NCI-H146 treated with DMSO at 0.1 percent for 48 hours (cell line): ENCODE data around the gene KLK3.

Source experiments
- DNase-seq: peaks from one replicate; lab custom pipeline; 2025; ENCODE audit not compliant: unreplicated experiment; lab: John Stamatoyannopoulos, UW

The KLK3 gene

DNA sequence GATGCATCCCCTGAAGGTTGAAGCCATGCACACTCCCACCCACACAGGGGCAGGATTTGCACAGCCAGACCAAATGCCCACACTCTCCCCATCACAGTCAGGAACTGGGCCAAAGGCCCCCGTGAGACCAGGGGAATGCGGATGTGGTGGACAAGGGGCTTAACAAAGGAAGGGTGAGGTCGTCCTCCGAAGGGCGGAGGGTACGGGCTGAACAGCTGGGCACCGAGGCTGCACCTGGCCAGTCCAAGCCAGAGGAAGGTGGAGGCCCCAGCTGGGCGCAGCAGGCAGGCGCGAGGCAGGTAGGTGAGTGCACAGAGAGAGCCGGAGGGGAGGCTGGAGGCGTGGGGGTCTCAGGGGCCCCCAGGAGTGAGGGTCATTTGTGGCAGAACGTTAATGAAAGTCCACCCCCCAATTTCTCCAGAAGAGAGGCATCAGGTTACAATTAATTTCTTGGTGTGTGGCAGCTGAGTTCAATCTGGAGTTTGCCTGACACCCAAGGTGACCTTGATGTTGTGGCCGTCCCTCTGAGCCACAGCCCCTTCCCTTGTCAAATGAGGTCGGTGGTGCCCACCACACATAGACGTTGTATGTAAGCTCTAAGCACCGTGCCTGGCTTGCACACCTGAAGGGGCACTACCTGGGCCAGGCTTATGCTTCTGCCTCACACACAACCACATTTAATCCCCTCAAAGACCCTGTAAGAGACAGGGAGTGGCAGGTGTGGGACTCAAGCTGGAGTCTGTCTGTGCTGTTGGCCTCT, 24.3 kb upstream of the KLK3 start:
- peak; percentile 32 for DNase-seq

DNA sequence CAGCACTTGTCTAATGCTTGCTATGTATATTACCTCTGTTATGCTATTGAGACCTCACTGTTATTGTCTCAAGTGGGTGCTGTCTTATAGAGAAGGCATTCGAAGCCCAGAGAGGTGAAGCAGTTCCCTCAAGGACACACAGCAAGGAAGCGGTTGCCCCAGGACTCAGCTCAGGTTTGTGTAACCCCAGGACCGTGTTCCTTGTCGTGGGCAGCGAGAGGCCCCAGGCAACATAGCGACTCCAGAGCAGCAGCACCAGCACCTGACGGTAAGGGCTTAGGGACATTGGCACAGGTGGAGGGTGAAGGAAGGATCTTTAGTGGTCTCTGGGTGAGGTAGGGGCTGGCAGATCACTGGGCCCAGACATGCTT, 23.7 kb upstream of the KLK3 start:
- no peak for DNase-seq

DNA sequence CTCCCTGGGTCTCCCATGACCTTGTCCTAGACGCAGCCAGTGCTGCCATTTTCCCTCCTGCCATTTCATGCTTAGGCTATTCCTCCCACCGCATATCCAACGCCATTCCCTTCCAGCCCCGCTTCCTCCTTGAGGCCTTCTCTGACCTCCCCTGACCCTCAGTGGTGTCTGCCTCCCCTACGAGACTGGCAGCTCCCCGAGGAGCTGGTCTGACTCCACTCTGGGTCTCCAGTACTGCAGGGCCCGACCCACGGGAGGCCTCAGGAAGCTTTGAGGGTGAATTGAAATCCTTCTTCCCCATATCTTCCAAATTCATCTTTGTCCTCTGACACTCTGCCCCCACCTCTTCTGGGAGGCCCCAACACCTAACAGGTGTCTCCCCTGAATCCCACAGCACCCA, 22.0 kb upstream of the KLK3 start:
- DNase-seq = no peak

DNA sequence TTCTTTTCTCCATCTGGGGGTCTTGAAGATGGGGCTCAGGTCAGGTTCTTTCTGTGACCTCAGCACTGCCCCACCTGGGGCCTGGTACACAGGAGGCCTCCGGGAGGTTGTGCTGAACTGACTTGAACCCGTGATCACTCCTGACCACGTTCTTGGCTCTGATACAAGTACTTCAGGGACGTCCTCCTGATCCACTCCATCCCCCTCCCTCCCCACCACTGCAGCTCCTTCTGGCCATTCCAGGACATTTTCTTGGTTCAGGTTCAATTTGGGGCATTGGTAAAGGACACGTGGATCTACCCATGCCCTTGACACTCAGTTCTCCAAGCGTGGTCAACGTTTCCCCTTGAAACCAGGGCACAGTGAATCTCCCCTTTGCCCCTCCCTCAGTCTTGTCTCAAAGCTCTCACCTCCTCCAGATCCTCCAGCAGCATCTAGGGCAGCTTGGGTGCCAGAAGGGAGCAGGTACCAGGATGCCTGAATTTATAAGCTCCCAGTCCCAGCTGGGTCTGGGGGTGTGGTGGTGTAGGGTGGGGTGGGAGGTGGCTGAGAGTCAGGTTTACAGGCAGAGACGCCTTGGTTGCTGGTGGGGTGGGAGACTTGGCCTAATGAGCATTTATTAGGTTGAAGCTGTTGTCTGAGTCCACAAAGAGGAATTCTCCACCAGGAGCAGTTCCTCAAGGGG, 21.5 kb upstream of the KLK3 start, which contains the start of gene KLK15:
KLK15 (minus strand) TSS at position 458 of the 685 bp plus-strand sequence. CDS start 2,082 bp downstream, outside the sequence.
- DNase-seq = no peak

DNA sequence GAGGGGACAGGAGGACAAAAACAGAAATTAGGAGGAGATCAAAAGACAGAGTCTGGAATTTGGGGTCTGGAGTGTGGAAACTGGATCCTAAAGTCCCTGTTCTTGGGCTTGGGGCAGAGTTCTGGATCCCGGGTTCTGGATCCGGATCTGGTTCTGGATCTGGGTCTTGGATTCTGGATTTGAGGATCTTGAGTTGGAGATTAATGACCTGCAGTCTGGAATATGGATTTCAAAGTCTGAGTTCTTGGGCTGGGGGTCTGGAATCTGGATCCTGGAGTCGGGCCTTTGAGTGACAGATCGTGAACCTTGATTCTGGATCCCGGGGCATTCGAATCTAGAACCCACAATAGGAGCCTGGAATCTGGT, 20.9 kb upstream of the KLK3 start:
- DNase-seq = no peak

DNA sequence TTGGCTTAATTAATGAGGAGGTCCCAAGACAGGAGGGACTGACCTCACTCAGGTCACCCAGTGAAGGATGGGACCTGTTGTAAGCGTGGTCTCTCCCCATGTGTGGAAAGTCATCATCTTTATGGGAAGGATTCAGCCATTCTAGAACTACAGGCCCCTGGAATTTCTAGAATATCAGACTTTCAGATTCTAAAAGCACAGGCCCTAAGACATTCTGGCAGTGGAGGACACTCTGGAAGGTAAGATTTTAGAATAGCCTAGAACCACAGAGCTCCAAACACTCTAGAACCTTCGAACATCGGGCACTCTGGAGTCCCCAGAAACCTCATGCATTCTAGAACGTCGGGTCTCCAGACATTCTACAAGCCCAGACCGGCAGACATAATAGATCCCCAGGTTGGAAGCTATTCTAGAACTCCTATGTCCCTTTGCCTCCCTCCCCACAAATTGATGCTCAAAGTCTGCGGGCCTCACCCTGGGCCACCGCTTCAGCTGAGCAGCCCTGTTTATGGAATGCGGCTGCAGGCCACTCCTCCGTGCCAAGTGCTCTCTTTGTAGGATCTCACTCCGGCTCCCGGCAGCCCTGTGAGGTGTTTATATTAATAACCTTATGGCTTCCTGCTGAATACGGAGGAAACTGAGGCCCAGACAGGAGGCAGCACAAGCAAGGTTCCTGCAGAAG, 19.5 kb upstream of the KLK3 start:
- peak; percentile 39 for DNase-seq

DNA sequence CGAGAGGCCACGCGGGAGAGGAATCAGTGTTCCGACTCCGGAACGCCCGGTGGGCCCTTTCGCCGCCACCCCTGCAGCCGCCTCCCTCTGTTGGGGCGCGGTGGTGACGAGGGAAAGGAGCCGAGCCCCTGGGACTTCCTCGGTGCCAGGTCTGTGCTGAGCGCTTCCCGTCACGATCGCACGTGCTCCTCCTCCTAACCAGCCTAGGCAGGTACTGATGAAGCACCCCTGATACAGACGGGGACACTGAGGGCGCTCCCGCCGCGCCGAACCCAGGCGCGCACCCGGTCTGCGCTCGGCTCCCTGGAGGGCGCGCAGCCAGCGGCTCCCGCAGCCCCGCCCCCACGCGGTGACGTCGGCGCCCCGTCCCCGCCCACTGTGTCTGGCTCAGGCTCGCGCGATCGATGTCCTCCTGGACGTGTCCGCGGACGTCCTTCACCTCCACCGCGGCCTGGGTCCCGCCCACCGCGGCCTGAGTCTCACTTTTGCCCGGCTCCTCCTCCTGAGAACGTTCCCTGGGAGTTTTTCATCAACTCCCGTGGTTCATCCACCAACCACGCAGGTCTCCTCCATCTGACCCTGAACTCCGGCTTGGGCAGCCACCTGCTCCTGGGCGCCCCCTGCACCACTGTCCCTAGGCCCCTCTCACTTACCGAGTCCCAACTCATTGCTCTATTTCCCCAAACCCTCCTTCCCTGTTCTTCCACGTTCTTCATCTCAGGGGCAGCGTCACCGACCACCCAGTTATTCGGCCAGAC, 18.8 kb upstream of the KLK3 start:
- peak; percentile 64 for DNase-seq

DNA sequence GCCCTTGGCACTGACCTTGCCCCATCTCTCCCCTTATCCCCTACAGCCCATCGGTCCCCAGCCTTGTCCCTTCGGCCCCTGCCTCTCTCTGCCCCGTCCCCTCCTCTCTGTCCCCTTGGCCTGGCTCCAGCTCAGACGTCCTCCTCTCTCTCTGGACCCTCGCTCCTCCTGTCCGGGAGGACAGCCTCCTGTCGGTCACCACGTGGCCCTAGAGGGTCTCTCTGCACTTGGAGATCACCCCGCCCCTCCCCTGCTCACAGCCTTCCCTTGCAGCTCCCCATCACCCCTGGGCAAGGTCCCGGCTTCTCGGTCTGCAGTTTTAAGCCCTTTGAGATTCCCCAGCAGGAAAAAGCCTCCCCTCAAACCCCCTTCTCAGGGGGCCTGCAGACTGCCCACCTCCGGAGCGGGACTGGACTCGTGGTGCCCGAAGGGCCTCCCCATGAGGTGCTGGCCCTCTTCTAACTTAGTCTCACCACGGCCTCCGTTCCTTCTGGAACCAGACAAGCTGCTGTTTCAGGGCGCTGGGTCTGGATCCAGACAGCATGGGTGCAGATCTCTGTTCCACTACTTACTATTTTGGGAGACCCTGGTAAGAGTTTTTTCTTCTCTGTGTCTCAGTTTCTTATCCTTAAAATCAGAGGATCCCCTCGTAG, 18.0 kb upstream of the KLK3 start:
- DNase-seq = no peak

DNA sequence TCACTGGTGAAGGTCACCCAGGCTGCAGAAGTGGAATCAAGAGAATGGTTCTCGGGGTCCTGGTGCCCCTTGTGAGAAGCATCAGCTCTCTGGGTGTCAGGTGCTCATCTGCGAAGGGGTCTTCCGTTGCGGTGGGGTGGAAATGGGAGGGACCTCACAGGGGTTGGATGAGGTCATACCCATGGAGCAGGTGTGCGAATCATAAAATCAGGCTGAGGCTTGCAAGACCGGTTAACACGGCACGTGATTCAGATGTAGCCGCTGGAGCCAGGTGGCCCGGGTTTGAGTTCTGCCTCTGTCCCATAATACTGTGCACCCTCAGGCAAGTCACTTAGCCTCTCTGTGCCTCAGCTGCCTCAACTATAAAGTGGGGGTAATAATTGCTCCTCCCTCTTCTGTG, 17.4 kb upstream of the KLK3 start:
- DNase-seq = no peak

DNA sequence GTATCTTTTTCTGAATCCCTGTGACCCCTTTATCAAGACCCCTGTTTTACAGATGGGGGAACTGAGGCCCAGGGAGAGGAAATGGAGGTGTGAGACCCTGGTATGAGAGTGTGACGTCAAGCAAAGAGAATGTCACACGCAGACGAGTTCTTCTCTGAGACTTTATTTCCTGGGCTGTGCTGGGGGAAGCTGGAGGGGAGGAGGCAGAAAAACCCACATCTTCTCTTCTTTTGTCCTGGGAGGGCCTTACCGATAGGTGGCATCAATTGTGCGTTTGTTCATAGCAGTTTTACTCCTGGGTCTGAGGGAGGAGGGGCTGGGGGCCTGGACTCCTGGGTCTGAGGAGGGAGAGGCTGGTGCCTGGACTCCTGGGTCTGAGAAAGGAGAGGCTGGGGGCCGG, 16.5 kb upstream of the KLK3 start:
- no peak for DNase-seq

DNA sequence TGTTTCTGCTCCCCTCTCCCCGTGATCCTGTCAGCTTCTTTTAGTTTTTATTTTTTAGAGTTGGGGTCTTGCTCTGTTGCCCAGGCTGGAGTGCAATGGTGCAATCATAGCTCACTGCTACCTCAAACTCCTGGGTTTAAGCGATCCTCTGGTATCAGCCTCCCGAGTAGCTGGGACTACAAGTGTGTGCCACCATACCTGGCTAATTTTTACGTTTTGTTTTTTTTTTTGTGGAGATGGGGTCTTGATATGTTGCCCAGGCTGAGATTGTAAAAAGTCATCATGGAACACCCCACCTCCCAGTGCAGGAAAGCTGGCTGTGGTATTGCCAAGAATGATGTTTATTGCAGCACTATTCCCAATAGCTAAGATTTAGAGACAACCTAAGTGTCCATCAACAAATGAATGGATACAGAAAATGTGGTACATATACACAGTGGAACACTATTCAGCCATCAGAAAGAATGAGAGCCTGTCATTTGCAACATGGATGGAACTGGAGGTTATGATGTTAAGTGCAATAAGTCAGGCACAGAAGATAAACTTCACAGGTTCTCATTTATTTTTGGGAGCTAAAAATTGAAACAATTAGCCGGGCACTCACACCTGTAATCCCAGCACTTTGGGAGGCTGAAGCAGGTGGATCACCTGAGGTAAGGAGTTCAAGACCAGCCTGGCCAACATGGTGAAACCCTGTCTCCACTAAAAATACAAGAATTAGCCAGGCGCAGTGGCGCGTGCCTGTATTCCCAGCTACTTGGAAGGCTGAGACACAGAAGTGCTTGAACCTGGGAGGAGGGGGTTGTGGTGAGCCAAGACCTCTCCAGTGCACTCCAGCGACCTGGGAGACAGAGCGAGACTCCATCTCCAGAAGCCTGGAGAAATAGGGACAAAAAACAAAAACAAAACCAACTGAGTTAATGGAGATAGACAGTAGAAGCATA, 14.7 kb upstream of the KLK3 start:
- DNase-seq = no peak

DNA sequence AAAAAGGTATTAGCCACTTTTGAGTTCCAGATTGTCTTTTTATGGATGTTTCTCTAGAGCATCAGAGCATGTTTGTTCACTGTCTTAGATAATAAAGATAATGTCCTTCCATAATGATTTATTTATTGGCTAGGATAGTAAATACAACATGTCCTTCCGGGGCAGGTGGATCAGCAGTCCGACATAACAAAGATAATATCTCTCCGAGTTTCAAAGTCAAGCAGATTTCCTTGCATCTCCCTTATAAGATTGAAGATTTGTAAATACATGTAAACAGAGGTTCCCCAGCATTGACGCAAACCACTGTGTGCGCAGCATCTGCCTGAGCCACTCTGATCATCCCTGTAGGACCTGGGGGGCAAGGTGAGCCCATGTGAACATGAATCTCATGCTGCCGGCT, 12.6 kb upstream of the KLK3 start:
- DNase-seq = peak; percentile 27

DNA sequence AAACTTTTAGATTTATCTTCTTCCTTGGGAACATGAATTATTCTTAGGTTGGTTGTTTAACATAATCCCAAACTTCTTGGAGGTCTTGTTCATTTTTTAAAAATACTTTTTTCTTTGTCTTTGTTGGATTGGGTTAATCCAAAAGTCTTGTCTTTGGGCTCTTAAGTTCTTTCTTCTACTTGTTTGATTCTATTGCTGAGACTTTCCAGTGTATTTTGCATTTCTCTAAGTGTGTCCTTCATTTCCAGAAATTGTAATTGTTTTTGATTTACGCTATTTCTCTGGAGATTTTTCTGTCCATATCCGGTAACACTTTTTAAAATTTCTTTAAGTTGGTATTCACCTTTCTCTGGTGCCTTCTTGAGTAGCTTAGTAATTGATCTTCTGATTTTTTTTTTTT, 11.5 kb upstream of the KLK3 start:
- DNase-seq = no peak

DNA sequence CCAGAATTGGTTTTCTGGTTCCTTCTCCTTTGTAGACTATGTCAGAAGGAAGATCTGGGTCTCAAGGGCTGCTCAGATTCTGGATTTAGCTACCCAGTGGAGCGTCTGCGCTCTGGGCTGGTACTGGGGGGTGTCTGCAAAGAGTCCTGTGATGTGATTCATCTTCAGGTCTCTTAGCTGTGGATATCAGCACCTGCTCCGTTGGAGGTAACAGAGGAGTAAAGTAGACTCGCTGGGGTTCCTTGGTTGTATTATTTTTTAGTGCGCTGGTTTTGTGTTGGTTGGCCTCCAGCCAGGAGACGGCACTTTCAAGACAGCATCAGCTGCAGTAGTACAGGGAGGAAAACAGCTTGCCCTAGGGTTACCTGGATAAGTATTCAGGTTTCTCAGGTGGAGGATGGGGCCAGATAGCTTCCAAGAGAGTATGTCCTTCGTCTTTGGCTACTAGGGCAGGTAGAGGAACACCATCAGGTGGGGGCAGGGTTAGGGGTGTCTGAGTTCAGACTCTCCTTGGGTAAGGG, 11.0 kb upstream of the KLK3 start:
- DNase-seq = peak; percentile 81

DNA sequence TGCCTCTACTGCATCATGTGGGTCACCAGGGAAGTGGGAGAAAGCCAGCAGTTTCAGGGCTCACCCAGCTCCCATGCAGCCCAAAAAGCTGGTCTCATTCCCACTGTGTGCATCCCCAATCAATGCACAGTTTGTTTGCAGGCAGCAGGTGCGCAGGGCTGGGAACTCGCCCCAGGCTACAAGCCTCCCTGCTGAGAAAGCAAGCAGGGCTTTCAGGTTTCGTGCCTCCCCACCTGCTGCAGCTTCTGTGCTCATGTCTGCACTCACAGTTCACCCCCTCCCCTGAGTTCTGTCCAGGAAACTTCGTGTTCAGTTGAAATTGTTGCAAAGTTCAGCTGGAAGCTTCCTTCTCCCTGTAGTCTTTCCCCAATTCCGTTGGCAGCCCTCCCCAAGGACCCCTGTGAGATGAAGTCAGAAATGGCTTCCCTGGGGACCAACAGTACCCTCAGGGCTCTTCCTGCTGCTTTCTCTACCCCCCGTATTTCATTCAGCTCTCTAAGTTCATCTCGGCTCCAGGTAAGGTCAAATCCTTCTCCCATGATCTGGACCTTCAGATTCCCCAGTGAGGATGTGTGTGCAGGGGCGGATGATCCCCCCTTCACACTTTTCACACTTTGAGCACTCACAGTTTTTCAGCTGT, 10.3 kb upstream of the KLK3 start:
- DNase-seq = peak; percentile 97

DNA sequence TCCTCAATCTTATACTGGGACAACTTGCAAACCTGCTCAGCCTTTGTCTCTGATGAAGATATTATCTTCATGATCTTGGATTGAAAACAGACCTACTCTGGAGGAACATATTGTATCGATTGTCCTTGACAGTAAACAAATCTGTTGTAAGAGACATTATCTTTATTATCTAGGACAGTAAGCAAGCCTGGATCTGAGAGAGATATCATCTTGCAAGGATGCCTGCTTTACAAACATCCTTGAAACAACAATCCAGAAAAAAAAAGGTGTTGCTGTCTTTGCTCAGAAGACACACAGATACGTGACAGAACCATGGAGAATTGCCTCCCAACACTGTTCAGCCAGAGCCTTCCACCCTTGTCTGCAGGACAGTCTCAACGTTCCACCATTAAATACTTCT, 4.0 kb upstream of the KLK3 start:
- no peak for DNase-seq

DNA sequence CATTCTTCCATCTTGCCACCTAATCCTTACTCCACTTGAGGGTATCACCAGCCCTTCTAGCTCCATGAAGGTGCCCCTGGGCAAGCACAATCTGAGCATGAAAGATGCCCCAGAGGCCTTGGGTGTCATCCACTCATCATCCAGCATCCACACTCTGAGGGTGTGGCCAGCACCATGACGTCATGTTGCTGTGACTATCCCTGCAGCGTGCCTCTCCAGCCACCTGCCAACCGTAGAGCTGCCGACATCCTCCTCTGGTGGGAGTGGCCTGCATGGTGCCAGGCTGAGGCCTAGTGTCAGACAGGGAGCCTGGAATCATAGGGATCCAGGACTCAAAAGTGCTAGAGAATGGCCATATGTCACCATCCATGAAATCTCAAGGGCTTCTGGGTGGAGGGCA, 3.1 kb upstream of the KLK3 start:
- no peak for DNase-seq

DNA sequence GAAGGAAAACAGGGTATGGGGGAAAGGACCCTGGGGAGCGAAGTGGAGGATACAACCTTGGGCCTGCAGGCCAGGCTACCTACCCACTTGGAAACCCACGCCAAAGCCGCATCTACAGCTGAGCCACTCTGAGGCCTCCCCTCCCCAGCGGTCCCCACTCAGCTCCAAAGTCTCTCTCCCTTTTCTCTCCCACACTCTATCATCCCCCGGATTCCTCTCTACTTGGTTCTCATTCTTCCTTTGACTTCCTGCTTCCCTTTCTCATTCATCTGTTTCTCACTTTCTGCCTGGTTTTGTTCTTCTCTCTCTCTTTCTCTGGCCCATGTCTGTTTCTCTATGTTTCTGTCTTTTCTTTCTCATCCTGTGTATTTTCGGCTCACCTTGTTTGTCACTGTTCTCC, 2.7 kb downstream of the KLK3 start:
- DNase-seq = no peak

DNA sequence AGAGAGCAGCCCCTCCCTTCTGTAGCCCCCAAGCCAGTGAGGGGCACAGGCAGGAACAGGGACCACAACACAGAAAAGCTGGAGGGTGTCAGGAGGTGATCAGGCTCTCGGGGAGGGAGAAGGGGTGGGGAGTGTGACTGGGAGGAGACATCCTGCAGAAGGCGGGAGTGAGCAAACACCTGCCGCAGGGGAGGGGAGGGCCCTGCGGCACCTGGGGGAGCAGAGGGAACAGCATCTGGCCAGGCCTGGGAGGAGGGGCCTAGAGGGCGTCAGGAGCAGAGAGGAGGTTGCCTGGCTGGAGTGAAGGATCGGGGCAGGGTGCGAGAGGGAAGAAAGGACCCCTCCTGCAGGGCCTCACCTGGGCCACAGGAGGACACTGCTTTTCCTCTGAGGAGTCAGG, 4.2 kb downstream of the KLK3 start:
- peak; percentile 97 for DNase-seq
